GM19438 (cell line): ENCODE results near the gene TM4SF1.
"Not testable (repeated sequence)": the region's sequence is repeated elsewhere in the genome, so short reads cannot be mapped to it uniquely, and the experiment has no call there.

Experiments
- ATAC-seq: cut with Tn5 transposase; IDR thresholded peaks from one replicate; pipeline ENCODE4 v1.9.1; 2021; ENCODE audit warnings: low read depth; ENCODE audit not compliant: unreplicated experiment

The TM4SF1 gene

GRCh38 chr3:149395107-149396089, 17.9 kb upstream of the TM4SF1 start:
- ATAC-seq: no peak

- ATAC-seq: peak; percentile 84
These were observed 16.1 kb upstream of the TM4SF1 start for GRCh38 chr3:149393345-149394160.

- ATAC-seq: no peak
These were observed 14.5 kb upstream of the TM4SF1 start for GRCh38 chr3:149391960-149392359.

- ATAC-seq: no peak
These were observed 13.3 kb upstream of the TM4SF1 start for GRCh38 chr3:149390772-149391212.

- ATAC-seq: no peak
These were observed 12.8 kb upstream of the TM4SF1 start for GRCh38 chr3:149390294-149390693.

GRCh38 chr3:149388531-149389417, 11.3 kb upstream of the TM4SF1 start:
- no peak for ATAC-seq

GRCh38 chr3:149388001-149388440, 10.6 kb upstream of the TM4SF1 start:
- no peak for ATAC-seq

- no peak for ATAC-seq
These were observed 8.8 kb upstream of the TM4SF1 start for GRCh38 chr3:149386299-149386606.

- ATAC-seq: no peak
These were observed 8.3 kb upstream of the TM4SF1 start for GRCh38 chr3:149385617-149386298.

GRCh38 chr3:149384911-149385321, 7.5 kb upstream of the TM4SF1 start:
- ATAC-seq: no peak

GRCh38 chr3:149384167-149384566, 6.7 kb upstream of the TM4SF1 start:
- ATAC-seq: no peak

- ATAC-seq: no peak
These were observed 6.3 kb upstream of the TM4SF1 start for GRCh38 chr3:149383703-149384102.

- ATAC-seq: no peak
These were observed 5.1 kb upstream of the TM4SF1 start for GRCh38 chr3:149382518-149382917.

GRCh38 chr3:149382101-149382467, 4.6 kb upstream of the TM4SF1 start:
- no peak for ATAC-seq

GRCh38 chr3:149381173-149382100, 4.0 kb upstream of the TM4SF1 start:
- ATAC-seq: no peak

GRCh38 chr3:149380220-149380619, 2.8 kb upstream of the TM4SF1 start:
- not testable (repeated sequence) for ATAC-seq

GRCh38 chr3:149378478-149379309, 1.2 kb upstream of the TM4SF1 start:
- no peak for ATAC-seq
